HepG2 (cell line): Measurements from ENCODE around the gene GNAZ. TPM values are rescaled to one million over a fixed set of nuclear protein-coding genes. Genes with fewer than 3 reads are reported as not detected.

ENCODE experiments used
- ATAC-seq: fragments of 200-7000 bp; cut with Tn5 transposase; 3 replicates; pipeline ENCODE4 v1.9.1; 2020; ENCODE audit warnings: mild to moderate bottlenecking, moderate library complexity
- BruUV-seq: library from RNA; stranded (reverse); fragments of 400-500 nt; replicated peaks from 2 replicates; lab custom pipeline; 2021; lab: Mats Ljungman, UMichigan
- CTCF ChIA-PET: fragments of 300-600 bp; formaldehyde crosslinking; extraction: SDS; loops from one replicate; lab custom pipeline; 2021; ENCODE audit warnings: low total read pairs, inconsistent platforms, low intra/inter-chr PET ratio; lab: Yijun Ruan, JAX
- POLR2A ChIA-PET: fragments of 350-600 bp; sonication (Branson Sonifier 250); formaldehyde crosslinking; loops from one replicate; lab custom pipeline; 2020; ENCODE audit warnings: antibody characterized with exemption, inconsistent platforms; lab: Yijun Ruan, JAX
- DNase-seq: peaks from one replicate; pipeline ENCODE4 v3.0.0-alpha.2; 2015; ENCODE audit warnings: low spot score
- FAIRE-seq: peaks from 3 replicates; lab custom pipeline; 2011; peaks lifted over from hg19 to GRCh38; lab: Jason Lieb, UNC
- H2AFZ ChIP-seq: one replicate; pipeline ENCODE4 v1.6.1; 2011; ENCODE audit warnings: low read length, inconsistent platforms
- H3K27ac ChIP-seq: fragments of 300-600 bp; 3 replicates; pipeline ENCODE4 v1.8.0; 2011; ENCODE audit warnings: mixed run types, mild to moderate bottlenecking, mixed read lengths, low read length, inconsistent platforms; ENCODE audit not compliant: insufficient read depth; ENCODE audit errors: extremely low read length
- H3K27me3 ChIP-seq, 2 experiments: fragments of 200-600 bp in 1 of 2; 2 replicates in 1 of 2; 3 replicates in 1 of 2; pipeline versions ENCODE4 v1.6.0 to v1.8.0; 2011; ENCODE audit warnings: low read length in 2 of 2, mild to moderate bottlenecking in 2 of 2, moderate library complexity in 2 of 2, inconsistent platforms in 1 of 2; ENCODE audit not compliant: insufficient read depth in 2 of 2, control insufficient read depth in 1 of 2
- H3K36me3 ChIP-seq, 2 experiments: fragments of 200-600 bp in 1 of 2; replicated peaks in 1 of 2; 2 replicates in 1 of 2; 3 replicates in 1 of 2; pipeline versions ENCODE4 v1.5.1 to v1.8.0; 2011; ENCODE audit warnings: low read length in 2 of 2, inconsistent platforms in 1 of 2; ENCODE audit not compliant: insufficient read depth in 2 of 2, control insufficient read depth in 1 of 2
- H3K4me1 ChIP-seq: 2 replicates; pipeline ENCODE4 v1.5.1; 2012; ENCODE audit warnings: low read length, inconsistent platforms; ENCODE audit not compliant: insufficient read depth
- H3K4me2 ChIP-seq: 2 replicates; pipeline ENCODE4 v1.6.0; 2011; ENCODE audit warnings: low read depth, low read length, inconsistent platforms
- H3K4me3 ChIP-seq, 3 experiments: fragments of 200-600 bp in 1 of 3; sonication (generic), shearing (Covaris generic) in 1 of 3; replicated peaks in 1 of 3; 2 replicates each; pipeline ENCODE4 v1.5.1; 2011 to 2016; ENCODE audit warnings: low read length in 3 of 3, inconsistent platforms in 2 of 3, low read depth in 2 of 3, mild to moderate bottlenecking in 2 of 3, control low read depth in 1 of 3, mixed read lengths in 1 of 3; ENCODE audit not compliant: insufficient read depth in 1 of 3
- H3K79me2 ChIP-seq: one replicate; pipeline ENCODE4 v1.6.1; 2011; ENCODE audit warnings: low read length, inconsistent platforms; ENCODE audit not compliant: insufficient read depth
- H3K9ac ChIP-seq: 2 replicates; pipeline ENCODE4 v1.6.0; 2011; ENCODE audit warnings: mild to moderate bottlenecking, low read depth, low read length, inconsistent platforms; ENCODE audit not compliant: insufficient read depth
- H3K9me3 ChIP-seq: 2 replicates; pipeline ENCODE4 v1.5.1; 2012; ENCODE audit warnings: mild to moderate bottlenecking, low read length
- H4K20me1 ChIP-seq: 2 replicates; pipeline ENCODE4 v1.6.0; 2011; ENCODE audit warnings: inconsistent platforms, mild to moderate bottlenecking, low read length, moderate library complexity; ENCODE audit not compliant: insufficient read depth
- CREB1 ChIP-seq, 2 experiments: fragments of 450-650 bp in 1 of 2; IDR thresholded peaks; 2 replicates each; pipeline ENCODE4 v1.6.1; 2016 to 2017; ENCODE audit warnings: control low read depth in 1 of 2, mild to moderate bottlenecking in 1 of 2, missing compliant biosample characterization in 1 of 2, missing genetic modification characterization in 1 of 2
- MBNL3 ChIP-seq: fragments of 250-450 bp; sonication (Bioruptor Pico); conservative IDR thresholded peaks from 2 replicates; pipeline ENCODE4 v1.8.0; 2022; ENCODE audit warnings: mild to moderate bottlenecking, inconsistent platforms
- MIER2 ChIP-seq: IDR thresholded peaks from 2 replicates; pipeline ENCODE4 v1.6.1; 2016; ENCODE audit warnings: missing biosample characterization, missing genetic modification reagents
- NFE2L1 ChIP-seq: sonication (generic); formaldehyde crosslinking; IDR thresholded peaks from 2 replicates; pipeline ENCODE4 v1.4.0; 2020; ENCODE audit warnings: missing genetic modification reagents, mild to moderate bottlenecking, borderline replicate concordance
- ZNF546 ChIP-seq: sonication (generic); formaldehyde crosslinking; conservative IDR thresholded peaks from 2 replicates; pipeline ENCODE4 v1.8.1; 2023; ENCODE audit warnings: mild to moderate bottlenecking, missing genetic modification reagents
- ZNF550 ChIP-seq: sonication (generic); formaldehyde crosslinking; IDR thresholded peaks from 2 replicates; pipeline ENCODE4 v1.4.0; 2020; ENCODE audit warnings: mild to moderate bottlenecking, missing genetic modification reagents, borderline replicate concordance
- WGBS: methylation state at CpG from one replicate; pipeline ENCODE4 v1.1.6; 2017; ENCODE audit warnings: low lambda C conversion rate; 5-methylcytosine and 5-hydroxymethylcytosine counted together
- in situ Hi-C: cut with HindIII; loops from 2 replicates; pipeline ENCODE4 v1.10.0; 2017; ENCODE audit warnings: low pct_unique_long_range_greater_than_20kb; ENCODE audit not compliant: extremely low pct_ligation_motif_present
- intact Hi-C: fragments of 100-400 bp; cut with micrococcal nuclease; formaldehyde crosslinking; loops from one replicate; pipeline ENCODE4 v1.10.0; 2022; ENCODE audit not compliant: unreplicated experiment
- polyA plus RNA-seq, 8 experiments: library from polyadenylated mRNA; depleted of rRNA in 3 of 8; stranded (reverse) in 7 of 8; unstranded in 1 of 8; fragments of >200 nt; fragmentation: Illumina TruSeq in 4 of 8; extraction: Trizol in 4 of 8; gene quantifications; 2 replicates each; pipeline versions ENCODE4 v1.2.1 to v1.2.3, GENCODE V29; 2011 to 2016; ENCODE audit warnings: low read depth in 4 of 8, missing spikeins in 1 of 8, mixed read lengths in 1 of 8; ENCODE audit not compliant: insufficient read depth in 1 of 8
- total RNA-seq, 5 experiments: library from RNA; depleted of rRNA; stranded (reverse); fragments of >200 nt; fragmentation: Illumina TruSeq; extraction: Trizol; gene quantifications; 2 replicates each; pipeline ENCODE4 v1.2.3, GENCODE V29; 2016; ENCODE audit warnings: low read depth in 1 of 5
- TF ChIP-seq, protein P1 (sequence below): sonication (generic); formaldehyde crosslinking; IDR thresholded peaks from 2 replicates; pipeline ENCODE4 v1.5.1; 2020; ENCODE audit warnings: mild to moderate bottlenecking, missing genetic modification reagents, borderline replicate concordance
- TF ChIP-seq, protein P2 (sequence below): sonication (generic); formaldehyde crosslinking; IDR thresholded peaks from 2 replicates; pipeline ENCODE4 v1.5.1; 2020; ENCODE audit warnings: mild to moderate bottlenecking, missing genetic modification reagents, moderate library complexity
- TF ChIP-seq, protein P3 (sequence below): IDR thresholded peaks from 2 replicates; pipeline ENCODE4 v1.6.1; 2018; ENCODE audit warnings: missing genetic modification reagents, mild to moderate bottlenecking, missing compliant biosample characterization

The GNAZ gene
- total and polyA plus RNA-seq, 2 of the 13 experiments (the other 11 are each of a cell fraction or from before 2014, with no cell fraction given): 11.4 to 22.3 TPM

DNA sequence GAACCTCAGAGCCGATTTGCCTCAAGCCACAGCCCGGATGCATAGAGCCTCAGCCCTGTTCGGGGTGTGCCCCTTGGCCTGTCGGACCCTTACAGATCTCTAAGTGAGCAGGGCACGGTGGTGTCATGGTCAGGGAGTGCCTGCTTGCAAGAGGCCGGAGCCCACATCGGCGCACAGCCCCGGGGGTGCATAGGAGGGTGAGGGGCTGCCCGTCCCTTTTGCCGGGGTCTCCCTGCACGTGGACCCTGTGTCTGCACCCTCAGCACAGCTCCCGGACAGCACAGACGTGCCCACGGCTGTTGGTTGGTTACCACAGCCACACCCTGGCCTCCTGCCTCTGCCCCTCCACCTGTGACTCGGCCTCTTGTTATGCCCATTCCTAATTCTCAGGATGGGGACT, 81.5 kb downstream of the GNAZ start (continued):
- TF ChIP-seq, protein P1, sequence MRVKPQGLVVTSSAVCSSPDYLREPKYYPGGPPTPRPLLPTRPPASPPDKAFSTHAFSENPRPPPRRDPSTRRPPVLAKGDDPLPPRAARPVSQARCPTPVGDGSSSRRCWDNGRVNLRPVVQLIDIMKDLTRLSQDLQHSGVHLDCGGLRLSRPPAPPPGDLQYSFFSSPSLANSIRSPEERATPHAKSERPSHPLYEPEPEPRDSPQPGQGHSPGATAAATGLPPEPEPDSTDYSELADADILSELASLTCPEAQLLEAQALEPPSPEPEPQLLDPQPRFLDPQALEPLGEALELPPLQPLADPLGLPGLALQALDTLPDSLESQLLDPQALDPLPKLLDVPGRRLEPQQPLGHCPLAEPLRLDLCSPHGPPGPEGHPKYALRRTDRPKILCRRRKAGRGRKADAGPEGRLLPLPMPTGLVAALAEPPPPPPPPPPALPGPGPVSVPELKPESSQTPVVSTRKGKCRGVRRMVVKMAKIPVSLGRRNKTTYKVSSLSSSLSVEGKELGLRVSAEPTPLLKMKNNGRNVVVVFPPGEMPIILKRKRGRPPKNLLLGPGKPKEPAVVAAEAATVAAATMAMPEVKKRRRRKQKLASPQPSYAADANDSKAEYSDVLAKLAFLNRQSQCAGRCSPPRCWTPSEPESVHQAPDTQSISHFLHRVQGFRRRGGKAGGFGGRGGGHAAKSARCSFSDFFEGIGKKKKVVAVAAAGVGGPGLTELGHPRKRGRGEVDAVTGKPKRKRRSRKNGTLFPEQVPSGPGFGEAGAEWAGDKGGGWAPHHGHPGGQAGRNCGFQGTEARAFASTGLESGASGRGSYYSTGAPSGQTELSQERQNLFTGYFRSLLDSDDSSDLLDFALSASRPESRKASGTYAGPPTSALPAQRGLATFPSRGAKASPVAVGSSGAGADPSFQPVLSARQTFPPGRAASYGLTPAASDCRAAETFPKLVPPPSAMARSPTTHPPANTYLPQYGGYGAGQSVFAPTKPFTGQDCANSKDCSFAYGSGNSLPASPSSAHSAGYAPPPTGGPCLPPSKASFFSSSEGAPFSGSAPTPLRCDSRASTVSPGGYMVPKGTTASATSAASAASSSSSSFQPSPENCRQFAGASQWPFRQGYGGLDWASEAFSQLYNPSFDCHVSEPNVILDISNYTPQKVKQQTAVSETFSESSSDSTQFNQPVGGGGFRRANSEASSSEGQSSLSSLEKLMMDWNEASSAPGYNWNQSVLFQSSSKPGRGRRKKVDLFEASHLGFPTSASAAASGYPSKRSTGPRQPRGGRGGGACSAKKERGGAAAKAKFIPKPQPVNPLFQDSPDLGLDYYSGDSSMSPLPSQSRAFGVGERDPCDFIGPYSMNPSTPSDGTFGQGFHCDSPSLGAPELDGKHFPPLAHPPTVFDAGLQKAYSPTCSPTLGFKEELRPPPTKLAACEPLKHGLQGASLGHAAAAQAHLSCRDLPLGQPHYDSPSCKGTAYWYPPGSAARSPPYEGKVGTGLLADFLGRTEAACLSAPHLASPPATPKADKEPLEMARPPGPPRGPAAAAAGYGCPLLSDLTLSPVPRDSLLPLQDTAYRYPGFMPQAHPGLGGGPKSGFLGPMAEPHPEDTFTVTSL: no peak
- no peak for TF ChIP-seq NFE2L1 (CRISPR knock-in tag)

DNA sequence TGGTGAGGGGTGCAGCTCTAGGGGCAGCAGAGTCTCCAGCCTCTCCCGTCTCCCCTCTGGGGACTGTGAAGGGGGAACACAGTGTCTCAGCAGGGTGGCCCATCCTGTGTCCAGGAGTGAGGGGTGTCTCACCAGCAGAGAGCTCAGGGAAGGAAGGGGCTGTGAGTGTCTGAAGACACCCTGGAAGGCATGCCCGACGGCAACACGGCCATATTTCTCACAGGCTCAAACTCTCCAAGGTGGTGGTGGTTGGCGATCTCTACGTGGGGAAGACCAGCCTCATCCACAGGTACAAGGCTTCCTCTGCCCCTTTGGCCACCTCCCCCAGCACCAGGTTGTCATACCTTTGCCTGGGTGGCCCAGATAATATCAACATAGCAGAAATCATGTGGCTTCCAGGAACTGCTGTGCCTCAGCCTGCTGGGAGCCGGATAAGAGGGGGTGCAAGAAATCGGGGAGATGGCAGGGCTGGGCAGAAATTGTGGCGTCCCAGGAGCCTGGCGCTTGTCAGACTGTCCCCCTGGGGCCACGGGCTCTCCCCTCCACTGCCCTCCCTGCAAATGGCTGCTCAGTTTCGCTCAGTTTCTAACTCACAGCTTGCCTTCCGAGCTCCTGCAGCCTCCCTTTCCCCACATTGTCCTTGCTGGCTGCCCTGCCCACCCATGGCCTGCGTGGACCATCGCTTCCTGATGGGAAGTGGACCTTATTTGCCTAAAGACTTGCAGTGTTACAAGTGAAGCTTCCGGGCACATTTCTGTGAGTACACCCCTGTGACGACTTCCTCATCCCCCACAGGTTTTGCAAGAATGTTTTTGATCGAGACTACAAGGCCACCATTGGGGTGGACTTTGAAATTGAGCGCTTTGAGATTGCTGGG, 82.2 kb downstream of the GNAZ start:
- H3K79me2 ChIP-seq: no peaks in the 10 kb centered on the region
- FAIRE-seq (peak; percentile 12), DNase-seq (peak; percentile 90), ATAC-seq (peak; percentile 29)
- in situ Hi-C loops (loop anchor here (25.0 kb wide), 1 partner anchor 410 kb away; no protein-coding TSS in a partner anchor), intact Hi-C loops (no loop called here)
- ChIA-PET CTCF (no interaction called here), POLR2A (interaction anchor here (1.2 to 2.1 kb wide), 3 partner anchors 10 to 77 kb away, joined by 5 to 9 read pairs (median 5); partner anchors contain the start of gene RSPH14)
- peak overlapping the region in 1 of 3 experiments; percentile 33; a peak in 2 of 6 replicates for H3K4me3 ChIP-seq
- peak overlapping the region; percentile 65 for H3K4me2 ChIP-seq
- peaks cover 97% of the 10 kb centered on the region for H3K4me1 ChIP-seq
- no peaks in the 10 kb centered on the region; a peak in 1 of 5 replicates for H3K27me3 ChIP-seq
- BruUV-seq: no TSS peak
- no peaks in the 10 kb centered on the region for H3K9me3 ChIP-seq
- no peaks in the 10 kb centered on the region for H3K36me3 ChIP-seq
- peak overlapping the region; percentile 55; the same call in 1 of the 2 replicates for H3K9ac ChIP-seq
- no peak overlapping the region for H2AFZ ChIP-seq
- 41% methylated on average over 11 of the region's 19 CpGs for WGBS
- no peaks in the 10 kb centered on the region for H4K20me1 ChIP-seq
- peak overlapping the region; percentile 79 for H3K27ac ChIP-seq
- TF ChIP-seq, protein P2, sequence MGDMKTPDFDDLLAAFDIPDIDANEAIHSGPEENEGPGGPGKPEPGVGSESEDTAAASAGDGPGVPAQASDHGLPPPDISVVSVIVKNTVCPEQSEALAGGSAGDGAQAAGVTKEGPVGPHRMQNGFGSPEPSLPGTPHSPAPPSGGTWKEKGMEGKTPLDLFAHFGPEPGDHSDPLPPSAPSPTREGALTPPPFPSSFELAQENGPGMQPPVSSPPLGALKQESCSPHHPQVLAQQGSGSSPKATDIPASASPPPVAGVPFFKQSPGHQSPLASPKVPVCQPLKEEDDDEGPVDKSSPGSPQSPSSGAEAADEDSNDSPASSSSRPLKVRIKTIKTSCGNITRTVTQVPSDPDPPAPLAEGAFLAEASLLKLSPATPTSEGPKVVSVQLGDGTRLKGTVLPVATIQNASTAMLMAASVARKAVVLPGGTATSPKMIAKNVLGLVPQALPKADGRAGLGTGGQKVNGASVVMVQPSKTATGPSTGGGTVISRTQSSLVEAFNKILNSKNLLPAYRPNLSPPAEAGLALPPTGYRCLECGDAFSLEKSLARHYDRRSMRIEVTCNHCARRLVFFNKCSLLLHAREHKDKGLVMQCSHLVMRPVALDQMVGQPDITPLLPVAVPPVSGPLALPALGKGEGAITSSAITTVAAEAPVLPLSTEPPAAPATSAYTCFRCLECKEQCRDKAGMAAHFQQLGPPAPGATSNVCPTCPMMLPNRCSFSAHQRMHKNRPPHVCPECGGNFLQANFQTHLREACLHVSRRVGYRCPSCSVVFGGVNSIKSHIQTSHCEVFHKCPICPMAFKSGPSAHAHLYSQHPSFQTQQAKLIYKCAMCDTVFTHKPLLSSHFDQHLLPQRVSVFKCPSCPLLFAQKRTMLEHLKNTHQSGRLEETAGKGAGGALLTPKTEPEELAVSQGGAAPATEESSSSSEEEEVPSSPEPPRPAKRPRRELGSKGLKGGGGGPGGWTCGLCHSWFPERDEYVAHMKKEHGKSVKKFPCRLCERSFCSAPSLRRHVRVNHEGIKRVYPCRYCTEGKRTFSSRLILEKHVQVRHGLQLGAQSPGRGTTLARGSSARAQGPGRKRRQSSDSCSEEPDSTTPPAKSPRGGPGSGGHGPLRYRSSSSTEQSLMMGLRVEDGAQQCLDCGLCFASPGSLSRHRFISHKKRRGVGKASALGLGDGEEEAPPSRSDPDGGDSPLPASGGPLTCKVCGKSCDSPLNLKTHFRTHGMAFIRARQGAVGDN (CRISPR knock-in tag): peak; percentile 81
- TF ChIP-seq MBNL3 (CRISPR knock-in tag) (no peak), ZNF546 (CRISPR knock-in tag) (no peak), CREB1 (IDR thresholded peaks at IDR 0.05) (peak; percentile 53; the same call in 1 of the 2 replicates), CREB1 (CRISPR knock-in tag; IDR thresholded peaks at IDR 0.05) (peak; percentile 77), ZNF550 (CRISPR knock-in tag) (no peak), MIER2 (CRISPR knock-in tag) (no peak)
- TF ChIP-seq, protein P3, sequence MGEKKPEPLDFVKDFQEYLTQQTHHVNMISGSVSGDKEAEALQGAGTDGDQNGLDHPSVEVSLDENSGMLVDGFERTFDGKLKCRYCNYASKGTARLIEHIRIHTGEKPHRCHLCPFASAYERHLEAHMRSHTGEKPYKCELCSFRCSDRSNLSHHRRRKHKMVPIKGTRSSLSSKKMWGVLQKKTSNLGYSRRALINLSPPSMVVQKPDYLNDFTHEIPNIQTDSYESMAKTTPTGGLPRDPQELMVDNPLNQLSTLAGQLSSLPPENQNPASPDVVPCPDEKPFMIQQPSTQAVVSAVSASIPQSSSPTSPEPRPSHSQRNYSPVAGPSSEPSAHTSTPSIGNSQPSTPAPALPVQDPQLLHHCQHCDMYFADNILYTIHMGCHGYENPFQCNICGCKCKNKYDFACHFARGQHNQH (CRISPR knock-in tag): 0 out of 2 replicates have a peak, but pooled peaks have one; percentile 45
